CD4-positive, alpha-beta T cell (primary cell): ENCODE data around the gene CTNNA3. TPM values are rescaled to one million over a fixed set of nuclear protein-coding genes. Genes with fewer than 3 reads are reported as not detected.

Experiments used
- ATAC-seq: fragments of 200-7000 bp; cut with Tn5 transposase; one replicate; pipeline ENCODE4 v1.10.0; 2022; ENCODE audit warnings: mild to moderate bottlenecking; ENCODE audit not compliant: poor library complexity
- CTCF ChIA-PET: fragments of 350-600 bp; sonication (Branson Sonifier 250); formaldehyde crosslinking; loops from one replicate; lab custom pipeline; 2021; ENCODE audit warnings: antibody characterized with exemption, inconsistent platforms; lab: Charles Lee
- POLR2A ChIA-PET: fragments of 350-600 bp; sonication (Branson Sonifier 250); formaldehyde crosslinking; loops from one replicate; lab custom pipeline; 2021; ENCODE audit warnings: antibody characterized with exemption, inconsistent platforms; lab: Charles Lee
- DNase-seq, 14 experiments: peaks; one replicate each; pipeline ENCODE4 v3.0.0-alpha.2; 2013 to 2020; ENCODE audit warnings: mixed read lengths in 2 of 14
- H3K27ac ChIP-seq, 2 donors: one replicate each; pipeline versions ENCODE4 v1.5.1 to v1.7.0; 2013; ENCODE audit warnings: low read length in 2 of 2, low read depth in 1 of 2, mild to moderate bottlenecking in 1 of 2
- H3K27me3 ChIP-seq, 2 experiments: 1 replicate in 1 of 2; 2 replicates in 1 of 2; pipeline versions ENCODE4 v1.6.1 to v1.7.0; 2013; ENCODE audit warnings: low read length in 2 of 2, control low read depth in 1 of 2, mild to moderate bottlenecking in 1 of 2, moderate library complexity in 1 of 2; ENCODE audit not compliant: insufficient read depth in 2 of 2, control insufficient read depth in 1 of 2
- H3K36me3 ChIP-seq: one replicate; pipeline ENCODE4 v1.6.1; 2013; ENCODE audit warnings: low read length, control low read depth; ENCODE audit not compliant: insufficient read depth
- H3K4me1 ChIP-seq: one replicate; pipeline ENCODE4 v1.6.1; 2013; ENCODE audit warnings: low read length, control low read depth; ENCODE audit not compliant: insufficient read depth
- H3K4me3 ChIP-seq: one replicate; pipeline ENCODE4 v1.5.1; 2013; ENCODE audit warnings: mild to moderate bottlenecking, low read length, moderate library complexity
- H3K9me3 ChIP-seq, 2 experiments: 1 replicate in 1 of 2; 2 replicates in 1 of 2; pipeline versions ENCODE4 v1.6.1 to v1.7.0; 2013; ENCODE audit warnings: low read length in 2 of 2, mild to moderate bottlenecking in 2 of 2, control low read depth in 1 of 2, moderate library complexity in 1 of 2; ENCODE audit not compliant: control insufficient read depth in 1 of 2, insufficient read depth in 1 of 2
- H3K27ac Mint-ChIP-seq: one replicate; pipeline ENCODE4 v1.8.0; 2020; ENCODE audit warnings: mixed read lengths
- H3K27me3 Mint-ChIP-seq: one replicate; pipeline ENCODE4 v1.8.0; 2021; ENCODE audit warnings: mixed read lengths
- H3K36me3 Mint-ChIP-seq: one replicate; pipeline ENCODE4 v1.8.0; 2021; ENCODE audit warnings: low read depth, mixed read lengths
- H3K4me1 Mint-ChIP-seq: one replicate; pipeline ENCODE4 v1.8.0; 2021; ENCODE audit warnings: low read depth, mixed read lengths
- H3K4me3 Mint-ChIP-seq: one replicate; pipeline ENCODE4 v1.8.0; 2020; ENCODE audit warnings: mild to moderate bottlenecking, mixed read lengths
- H3K9me3 Mint-ChIP-seq: one replicate; pipeline ENCODE4 v1.8.0; 2020; ENCODE audit warnings: mixed read lengths
- intact Hi-C, 2 experiments: fragments of 100-400 bp; cut with DNase I in 1 of 2; cut with micrococcal nuclease in 1 of 2; formaldehyde crosslinking; loops; one replicate each; pipeline versions ENCODE4 v1.15.1 to v1.9.0; 2023 to 2025; cut with DNase I, micrococcal nuclease
- total RNA-seq, 174 experiments: library from RNA in 2 of 174; stranded (reverse) in 2 of 174; gene quantifications; one replicate each; pipeline ENCODE4 v1.2.3 and lab custom pipeline; 2021 to 2026
- TF ChIP-seq, protein P1 (sequence below): fragments of 200-600 bp; IDR thresholded peaks from one replicate; pipeline ENCODE4 v1.8.0; 2022; ENCODE audit warnings: antibody characterized with exemption, mild to moderate bottlenecking

Gene CTNNA3
- total RNA-seq, 2 experiments from 2014 or later = 0.80 TPM; not detected in 1

DNA sequence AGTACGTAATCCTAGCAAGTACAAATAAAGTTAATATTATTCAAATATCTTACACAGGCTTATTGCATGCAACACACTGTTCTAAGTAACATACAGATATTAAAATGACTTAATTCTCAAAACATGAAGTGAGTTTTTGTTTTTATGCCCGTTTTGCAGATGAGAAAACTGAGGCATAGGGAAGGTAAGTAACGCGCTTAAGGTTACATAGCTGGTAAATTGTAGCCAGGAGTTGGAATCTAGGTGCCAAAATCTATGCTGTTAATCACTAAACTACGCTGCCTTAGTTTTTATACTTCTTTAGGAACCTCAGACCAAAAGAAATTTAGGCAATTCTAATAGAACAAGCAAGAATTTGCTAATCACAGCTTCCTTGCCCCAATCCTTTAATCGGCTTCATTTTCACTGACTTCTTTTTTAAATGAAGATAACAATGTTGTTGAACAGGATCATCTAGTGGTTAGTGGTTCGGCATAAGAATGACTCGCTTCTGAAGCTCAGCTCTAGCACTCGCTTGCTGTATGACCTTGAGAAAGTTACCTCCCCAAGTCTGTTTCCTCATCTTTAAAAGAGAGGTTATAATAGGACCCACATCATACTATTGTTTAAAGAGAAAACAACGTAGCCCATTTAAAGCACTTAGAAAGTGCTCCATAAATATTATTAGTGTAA lies 771.2 kb downstream of the CTNNA3 start:
- Mint-ChIP-seq H3K4me1 (peaks cover 7% of the 10 kb centered on the region), H3K36me3 (no peaks in the 10 kb centered on the region), H3K27ac (no peak overlapping the region), H3K27me3 (peaks cover 57% of the 10 kb centered on the region), H3K9me3 (no peaks in the 10 kb centered on the region), H3K4me3 (no peak overlapping the region)
- Histone ChIP-seq H3K4me1 (no peaks in the 10 kb centered on the region), H3K36me3 (no peaks in the 10 kb centered on the region), H3K9me3 (peaks cover 0 to 3% of the 10 kb centered on the region in 2 experiments), H3K4me3 (no peak overlapping the region), H3K27me3 (peaks cover 23 to 36% of the 10 kb centered on the region in 2 experiments), H3K27ac (no peak overlapping the region)
- TF ChIP-seq, protein P1, sequence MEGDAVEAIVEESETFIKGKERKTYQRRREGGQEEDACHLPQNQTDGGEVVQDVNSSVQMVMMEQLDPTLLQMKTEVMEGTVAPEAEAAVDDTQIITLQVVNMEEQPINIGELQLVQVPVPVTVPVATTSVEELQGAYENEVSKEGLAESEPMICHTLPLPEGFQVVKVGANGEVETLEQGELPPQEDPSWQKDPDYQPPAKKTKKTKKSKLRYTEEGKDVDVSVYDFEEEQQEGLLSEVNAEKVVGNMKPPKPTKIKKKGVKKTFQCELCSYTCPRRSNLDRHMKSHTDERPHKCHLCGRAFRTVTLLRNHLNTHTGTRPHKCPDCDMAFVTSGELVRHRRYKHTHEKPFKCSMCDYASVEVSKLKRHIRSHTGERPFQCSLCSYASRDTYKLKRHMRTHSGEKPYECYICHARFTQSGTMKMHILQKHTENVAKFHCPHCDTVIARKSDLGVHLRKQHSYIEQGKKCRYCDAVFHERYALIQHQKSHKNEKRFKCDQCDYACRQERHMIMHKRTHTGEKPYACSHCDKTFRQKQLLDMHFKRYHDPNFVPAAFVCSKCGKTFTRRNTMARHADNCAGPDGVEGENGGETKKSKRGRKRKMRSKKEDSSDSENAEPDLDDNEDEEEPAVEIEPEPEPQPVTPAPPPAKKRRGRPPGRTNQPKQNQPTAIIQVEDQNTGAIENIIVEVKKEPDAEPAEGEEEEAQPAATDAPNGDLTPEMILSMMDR = no peak
- CTCF ChIA-PET = no interaction called here
- POLR2A ChIA-PET = no interaction called here
- DNase-seq = no peak
- intact Hi-C loops = no loop called here
- ATAC-seq = no peak

DNA sequence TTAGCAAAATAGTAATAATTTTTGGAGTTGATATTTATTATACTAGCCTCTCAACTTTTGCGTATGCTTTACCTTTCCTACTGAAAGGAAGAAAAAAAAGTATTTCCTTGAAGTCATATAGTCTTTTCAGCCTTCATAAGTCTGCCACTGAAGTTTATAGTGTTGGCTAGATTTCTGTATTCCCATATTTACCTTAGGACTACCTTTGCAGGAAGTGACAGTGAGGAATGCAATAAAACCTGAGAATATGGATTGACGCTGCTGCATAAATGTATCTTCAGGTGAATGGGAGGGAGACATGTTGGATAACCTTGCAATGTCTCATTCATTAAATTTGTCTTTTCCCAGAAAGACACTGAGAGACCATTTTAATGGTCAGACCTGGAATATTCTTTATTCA lies 776.7 kb downstream of the CTNNA3 start:
- ATAC-seq = no peak
- POLR2A ChIA-PET = no interaction called here
- H3K4me3 ChIP-seq = no peak overlapping the region

DNA sequence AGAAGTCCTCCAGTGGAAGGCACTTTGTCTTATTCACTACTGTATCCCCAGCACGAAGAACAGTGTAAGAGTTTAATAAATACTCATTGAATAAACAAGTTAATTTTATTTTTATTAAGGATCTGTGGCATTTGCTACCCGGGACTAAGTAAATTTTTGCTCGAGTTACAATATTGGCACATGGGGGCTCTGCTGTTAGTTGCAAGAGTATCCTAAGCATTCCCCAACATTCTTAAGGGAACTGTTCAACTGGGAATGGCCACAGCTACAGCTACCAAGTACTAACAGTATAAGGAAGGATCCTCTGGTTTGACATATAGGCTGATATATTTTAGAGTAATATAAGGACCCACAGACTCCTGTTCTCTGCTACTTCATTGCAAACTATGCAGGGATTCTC lies 778.9 kb downstream of the CTNNA3 start:
- H3K4me1 Mint-ChIP-seq = no peaks in the 10 kb centered on the region
- no peak for DNase-seq
- H3K9me3 Mint-ChIP-seq = no peaks in the 10 kb centered on the region
- H3K27ac ChIP-seq = no peak overlapping the region
- H3K27me3 Mint-ChIP-seq = no peaks in the 10 kb centered on the region
- no peaks in the 10 kb centered on the region for H3K27me3 ChIP-seq
- H3K4me1 ChIP-seq = no peaks in the 10 kb centered on the region
- no peak overlapping the region for H3K4me3 Mint-ChIP-seq
- no peak overlapping the region for H3K4me3 ChIP-seq
- ChIA-PET CTCF (no interaction called here), POLR2A (no interaction called here)
- intact Hi-C loops = no loop called here
- no peaks in the 10 kb centered on the region for H3K36me3 Mint-ChIP-seq
- TF ChIP-seq, protein P1 = no peak
- H3K9me3 ChIP-seq = no peaks in the 10 kb centered on the region
- ATAC-seq = no peak
- H3K36me3 ChIP-seq = no peaks in the 10 kb centered on the region
- no peak overlapping the region for H3K27ac Mint-ChIP-seq

More for the DNA sequence above, 776.7 kb downstream of the CTNNA3 start:
- TF ChIP-seq, protein P1 = no peak
- DNase-seq = no peak
- Mint-ChIP-seq H3K4me3 (no peak overlapping the region), H3K36me3 (no peaks in the 10 kb centered on the region), H3K9me3 (no peaks in the 10 kb centered on the region), H3K4me1 (no peaks in the 10 kb centered on the region), H3K27me3 (peaks cover 10% of the 10 kb centered on the region), H3K27ac (no peak overlapping the region)
- Histone ChIP-seq H3K27me3 (peaks cover 0 to 3% of the 10 kb centered on the region in 2 experiments), H3K27ac (no peak overlapping the region), H3K4me1 (no peaks in the 10 kb centered on the region), H3K9me3 (no peaks in the 10 kb centered on the region), H3K36me3 (no peaks in the 10 kb centered on the region)
- intact Hi-C loops = no loop called here
- CTCF ChIA-PET = no interaction called here
